Dendritic cell treated with granulocyte-macrophage colony-stimulating factor and Interleukin-4, amounts not matched to agents 40 ng/mL and 50 ng/mL, for 4 days (primary cell): ENCODE measurements around the gene AMELX.

Source experiments
- H3K27ac Mint-ChIP-seq: one replicate; pipeline ENCODE4 v1.8.0; 2022; ENCODE audit warnings: mild to moderate bottlenecking, mixed read lengths
- H3K27me3 Mint-ChIP-seq: one replicate; pipeline ENCODE4 v1.8.0; 2022; ENCODE audit warnings: mild to moderate bottlenecking, mixed read lengths
- H3K36me3 Mint-ChIP-seq: one replicate; pipeline ENCODE4 v1.8.0; 2022; ENCODE audit warnings: low read depth, mixed read lengths
- H3K4me1 Mint-ChIP-seq: one replicate; pipeline ENCODE4 v1.8.0; 2022; ENCODE audit warnings: low read depth, mixed read lengths
- H3K4me3 Mint-ChIP-seq: one replicate; pipeline ENCODE4 v1.8.0; 2022; ENCODE audit warnings: mild to moderate bottlenecking, moderate library complexity, mixed read lengths
- H3K9me3 Mint-ChIP-seq: one replicate; pipeline ENCODE4 v1.8.0; 2022; ENCODE audit warnings: mixed read lengths
- intact Hi-C: fragments of 100-400 bp; cut with micrococcal nuclease; formaldehyde crosslinking; loops from one replicate; pipeline ENCODE4 v1.15.0; 2022

Gene AMELX

GRCh38 chrX:11293113-11293512, at the start of gene AMELX:
AMELX (plus strand) TSS chrX:11293413; CDS start chrX:11294789, 1,376 bp downstream.
- H3K4me3 Mint-ChIP-seq = no peak within 1 kb of the TSS
- H3K27me3 Mint-ChIP-seq = peaks cover 5% of the 10 kb centered on the region
- peaks cover 8% of the 10 kb centered on the region for H3K4me1 Mint-ChIP-seq
- no peak within 1 kb of the TSS for H3K27ac Mint-ChIP-seq
- H3K36me3 Mint-ChIP-seq = no peaks in the 10 kb centered on the region
- intact Hi-C loops = no loop called here
- H3K9me3 Mint-ChIP-seq = no peaks in the 10 kb centered on the region

DNA sequence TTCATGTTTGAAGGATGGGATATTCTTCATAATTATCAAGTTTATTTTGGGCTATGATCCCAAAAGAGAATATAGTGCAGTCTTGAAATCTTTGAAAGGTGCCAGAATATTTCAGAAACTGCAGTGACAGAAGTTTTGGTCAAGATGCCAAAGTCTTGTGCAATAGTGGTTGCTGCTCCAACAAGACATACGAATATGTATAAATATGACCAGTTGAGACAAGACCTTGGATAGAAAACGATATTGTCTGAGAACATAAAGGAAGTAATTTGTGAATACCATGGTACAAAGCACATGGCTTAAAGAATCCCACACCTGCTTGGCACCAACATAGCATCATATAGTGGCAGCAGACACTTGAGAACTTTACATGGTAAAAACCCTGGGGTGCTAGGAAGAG, 48.6 kb upstream of the AMELX start:
- H3K27me3 Mint-ChIP-seq = no peaks in the 10 kb centered on the region
- no peaks in the 10 kb centered on the region for H3K36me3 Mint-ChIP-seq
- no peaks in the 10 kb centered on the region for H3K9me3 Mint-ChIP-seq
- intact Hi-C loops = no loop called here
- H3K4me1 Mint-ChIP-seq = no peaks in the 10 kb centered on the region
- H3K27ac Mint-ChIP-seq = no peak overlapping the region
- H3K4me3 Mint-ChIP-seq = no peak overlapping the region

DNA sequence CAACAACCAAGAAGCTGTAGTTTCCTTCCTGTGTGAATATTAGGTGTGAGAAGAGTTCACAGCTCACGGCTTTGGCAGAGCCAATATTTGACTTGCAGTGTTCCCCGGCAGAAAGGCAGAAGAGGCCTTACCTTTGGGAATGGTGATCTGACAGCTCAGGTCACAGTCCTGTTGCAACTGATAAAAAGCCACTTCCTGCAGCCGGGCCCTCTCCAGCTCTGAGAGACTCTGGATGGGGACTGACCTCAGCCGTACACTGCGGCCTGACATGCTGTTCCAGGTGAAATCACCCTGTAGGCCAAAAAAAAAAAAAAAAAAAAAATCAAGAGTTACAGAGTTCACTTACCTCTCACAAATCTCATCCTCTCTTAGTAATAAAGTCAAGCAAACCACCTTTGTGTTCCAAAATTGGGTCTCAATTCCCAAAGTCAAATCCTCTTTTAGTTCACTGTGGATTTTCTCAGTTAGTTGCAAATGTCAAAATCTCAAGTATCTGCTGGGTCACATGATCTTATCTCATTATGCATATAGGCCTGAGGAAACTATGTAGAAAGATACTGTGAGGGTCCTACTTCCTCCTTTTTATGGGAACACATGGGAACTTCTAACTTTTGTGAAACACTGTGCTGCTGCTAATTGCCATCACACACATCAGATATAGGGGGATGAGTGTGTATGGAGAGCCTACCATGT, 38.6 kb upstream of the AMELX start:
- Mint-ChIP-seq H3K27me3 (peaks cover 2% of the 10 kb centered on the region), H3K4me1 (peaks cover 5% of the 10 kb centered on the region), H3K9me3 (no peaks in the 10 kb centered on the region), H3K4me3 (no peak overlapping the region), H3K27ac (no peak overlapping the region), H3K36me3 (no peaks in the 10 kb centered on the region)
- intact Hi-C loops = no loop called here

DNA sequence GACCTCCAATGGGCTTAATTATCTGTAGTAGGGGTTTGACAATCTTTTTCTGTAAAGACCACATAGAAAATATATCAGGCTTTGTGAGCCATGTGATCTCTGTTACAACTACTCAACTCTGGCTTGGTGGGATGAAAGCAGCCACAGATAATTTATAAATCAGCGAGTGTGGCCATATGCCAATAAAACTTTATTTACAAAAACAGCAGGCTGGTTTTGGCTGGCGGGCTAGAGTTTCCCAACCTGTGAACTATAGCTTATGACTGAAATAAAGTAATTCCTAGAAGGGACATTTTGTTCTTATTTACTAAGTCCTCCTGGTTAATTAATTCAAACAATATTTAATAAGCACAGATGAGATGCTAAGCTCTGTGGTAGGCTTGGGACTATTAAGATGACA, 35.9 kb upstream of the AMELX start:
- Mint-ChIP-seq H3K27me3 (peaks cover 2% of the 10 kb centered on the region), H3K27ac (no peak overlapping the region), H3K9me3 (no peaks in the 10 kb centered on the region), H3K36me3 (no peaks in the 10 kb centered on the region), H3K4me1 (peaks cover 5% of the 10 kb centered on the region), H3K4me3 (no peak overlapping the region)
- intact Hi-C loops = no loop called here

GRCh38 chrX:11257711-11258110, 35.5 kb upstream of the AMELX start:
- H3K4me3 Mint-ChIP-seq = no peak overlapping the region
- H3K27me3 Mint-ChIP-seq = peaks cover 2% of the 10 kb centered on the region
- intact Hi-C loops = no loop called here
- no peaks in the 10 kb centered on the region for H3K9me3 Mint-ChIP-seq
- H3K36me3 Mint-ChIP-seq = no peaks in the 10 kb centered on the region
- H3K27ac Mint-ChIP-seq = no peak overlapping the region
- peaks cover 5% of the 10 kb centered on the region for H3K4me1 Mint-ChIP-seq

DNA sequence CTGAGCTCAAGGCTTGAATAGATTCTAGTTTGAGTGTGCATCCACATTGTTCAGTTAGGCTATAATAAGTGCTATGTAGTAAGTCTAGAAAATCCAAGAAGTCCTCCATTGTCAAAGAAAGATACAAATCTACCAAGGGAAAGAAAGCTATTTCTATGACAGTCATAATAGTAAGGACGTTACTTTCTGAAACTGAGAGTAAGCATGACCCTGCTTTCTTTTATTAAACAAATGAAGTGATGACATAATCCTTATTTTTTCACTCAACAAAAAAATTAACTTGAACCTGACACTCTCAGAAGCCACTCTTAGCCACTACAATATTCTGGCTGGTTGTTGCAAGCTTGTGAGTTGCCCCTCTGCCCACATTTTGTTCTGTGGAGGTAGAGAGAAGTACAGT, 33.8 kb upstream of the AMELX start:
- Mint-ChIP-seq H3K9me3 (no peaks in the 10 kb centered on the region), H3K27ac (no peak overlapping the region), H3K27me3 (peaks cover 2% of the 10 kb centered on the region), H3K4me1 (peaks cover 5% of the 10 kb centered on the region), H3K4me3 (no peak overlapping the region), H3K36me3 (no peaks in the 10 kb centered on the region)
- intact Hi-C loops = no loop called here

- no peak overlapping the region for H3K27ac Mint-ChIP-seq
- peaks cover 2% of the 10 kb centered on the region for H3K27me3 Mint-ChIP-seq
- intact Hi-C loops = no loop called here
- H3K9me3 Mint-ChIP-seq = no peaks in the 10 kb centered on the region
- H3K36me3 Mint-ChIP-seq = no peaks in the 10 kb centered on the region
- H3K4me3 Mint-ChIP-seq = no peak overlapping the region
- no peaks in the 10 kb centered on the region for H3K4me1 Mint-ChIP-seq
Measured at GRCh38 chrX:11261260-11261659, 32.0 kb upstream of the AMELX start.

GRCh38 chrX:11264925-11265324, 28.3 kb upstream of the AMELX start:
- intact Hi-C loops = no loop called here
- Mint-ChIP-seq H3K4me3 (no peak overlapping the region), H3K9me3 (no peaks in the 10 kb centered on the region), H3K4me1 (no peaks in the 10 kb centered on the region), H3K36me3 (no peaks in the 10 kb centered on the region), H3K27ac (no peak overlapping the region), H3K27me3 (no peaks in the 10 kb centered on the region)

DNA sequence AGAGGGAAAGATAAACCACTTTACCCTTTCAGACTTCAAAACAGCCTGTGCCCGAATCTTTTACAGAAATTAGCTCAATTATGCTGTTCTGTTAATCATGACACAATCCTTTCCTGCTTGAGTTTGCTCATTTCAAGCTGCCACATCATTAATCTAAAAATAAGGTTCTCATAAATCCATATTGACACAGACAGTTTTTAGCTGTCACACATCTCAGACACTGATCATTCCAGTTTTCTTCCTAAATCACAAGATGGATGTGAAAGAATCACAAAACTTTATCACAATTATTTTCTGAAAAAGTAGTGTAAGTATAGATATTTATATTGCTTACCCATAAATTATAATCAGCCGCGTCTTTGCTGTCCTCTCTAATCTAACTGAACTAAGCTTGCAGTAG, 27.9 kb upstream of the AMELX start:
- intact Hi-C loops = no loop called here

GRCh38 chrX:11266573-11267003, 26.6 kb upstream of the AMELX start:
- intact Hi-C loops = no loop called here
- H3K36me3 Mint-ChIP-seq = no peaks in the 10 kb centered on the region
- H3K9me3 Mint-ChIP-seq = no peaks in the 10 kb centered on the region
- H3K27me3 Mint-ChIP-seq = peaks cover 2% of the 10 kb centered on the region
- no peaks in the 10 kb centered on the region for H3K4me1 Mint-ChIP-seq
- no peak overlapping the region for H3K27ac Mint-ChIP-seq
- no peak overlapping the region for H3K4me3 Mint-ChIP-seq

More for the DNA sequence above, 27.9 kb upstream of the AMELX start:
- Mint-ChIP-seq H3K27ac (no peak overlapping the region), H3K9me3 (no peaks in the 10 kb centered on the region), H3K4me3 (no peak overlapping the region), H3K4me1 (no peaks in the 10 kb centered on the region), H3K27me3 (peaks cover under 1% of the 10 kb centered on the region), H3K36me3 (no peaks in the 10 kb centered on the region)

DNA sequence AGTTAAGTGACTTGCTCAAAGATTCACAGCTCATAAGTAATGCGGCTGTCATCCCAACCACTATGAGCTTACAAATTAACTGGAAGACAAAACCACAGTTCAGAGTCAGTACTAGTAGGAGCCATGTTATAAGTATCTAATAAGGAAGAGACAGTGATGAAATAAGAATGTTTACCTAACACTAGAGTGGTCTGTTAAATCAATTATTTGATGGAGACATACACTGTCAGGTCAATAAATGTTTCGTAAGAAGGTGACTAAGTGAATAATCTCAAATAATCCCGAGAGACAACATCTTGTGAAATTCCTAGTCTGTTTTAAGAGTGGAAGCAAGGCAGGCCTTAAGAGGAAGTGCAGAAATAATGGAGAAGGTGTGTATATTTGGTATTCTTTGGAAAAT, 25.8 kb upstream of the AMELX start:
- H3K36me3 Mint-ChIP-seq = no peaks in the 10 kb centered on the region
- intact Hi-C loops = no loop called here
- H3K27ac Mint-ChIP-seq = no peak overlapping the region
- H3K27me3 Mint-ChIP-seq = peaks cover 2% of the 10 kb centered on the region
- no peaks in the 10 kb centered on the region for H3K9me3 Mint-ChIP-seq
- no peaks in the 10 kb centered on the region for H3K4me1 Mint-ChIP-seq
- H3K4me3 Mint-ChIP-seq = no peak overlapping the region

- Mint-ChIP-seq H3K36me3 (no peaks in the 10 kb centered on the region), H3K9me3 (no peaks in the 10 kb centered on the region), H3K4me3 (no peak overlapping the region), H3K27me3 (peaks cover 2% of the 10 kb centered on the region), H3K27ac (no peak overlapping the region), H3K4me1 (no peaks in the 10 kb centered on the region)
- intact Hi-C loops = no loop called here
Measured at GRCh38 chrX:11269006-11269405, 24.2 kb upstream of the AMELX start.

DNA sequence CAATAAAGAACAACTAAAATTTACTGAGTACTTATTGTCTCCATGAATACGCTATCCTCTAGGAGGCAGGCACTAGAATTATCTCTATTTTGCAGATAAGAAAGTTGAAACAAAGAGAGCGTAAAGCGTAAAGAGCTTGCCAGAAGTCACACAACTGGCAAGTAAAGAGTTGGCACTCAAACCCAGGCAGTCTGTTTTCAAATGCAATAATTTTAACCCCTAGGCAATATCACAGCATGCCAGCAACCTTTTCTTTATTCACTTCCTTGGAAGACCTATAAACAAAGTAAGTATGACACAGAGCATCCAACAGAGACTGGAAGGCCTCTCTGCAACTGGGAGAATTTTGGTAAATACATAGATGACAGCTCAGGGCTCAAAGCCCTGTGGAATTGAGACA, 23.2 kb upstream of the AMELX start:
- no peak overlapping the region for H3K4me3 Mint-ChIP-seq
- no peak overlapping the region for H3K27ac Mint-ChIP-seq
- H3K27me3 Mint-ChIP-seq = peaks cover 2% of the 10 kb centered on the region
- no peaks in the 10 kb centered on the region for H3K36me3 Mint-ChIP-seq
- intact Hi-C loops = no loop called here
- no peaks in the 10 kb centered on the region for H3K9me3 Mint-ChIP-seq
- H3K4me1 Mint-ChIP-seq = no peaks in the 10 kb centered on the region

- intact Hi-C loops = no loop called here
- no peak overlapping the region for H3K4me3 Mint-ChIP-seq
- H3K9me3 Mint-ChIP-seq = no peaks in the 10 kb centered on the region
- H3K36me3 Mint-ChIP-seq = no peaks in the 10 kb centered on the region
- peaks cover 2% of the 10 kb centered on the region for H3K27me3 Mint-ChIP-seq
- no peak overlapping the region for H3K27ac Mint-ChIP-seq
- H3K4me1 Mint-ChIP-seq = no peaks in the 10 kb centered on the region
Measured at GRCh38 chrX:11272290-11272689, 20.9 kb upstream of the AMELX start.

- H3K9me3 Mint-ChIP-seq = no peaks in the 10 kb centered on the region
- no peak overlapping the region for H3K27ac Mint-ChIP-seq
- H3K36me3 Mint-ChIP-seq = no peaks in the 10 kb centered on the region
- H3K27me3 Mint-ChIP-seq = peaks cover 2% of the 10 kb centered on the region
- no peaks in the 10 kb centered on the region for H3K4me1 Mint-ChIP-seq
- no peak overlapping the region for H3K4me3 Mint-ChIP-seq
- intact Hi-C loops = no loop called here
Measured at GRCh38 chrX:11272863-11273262, 20.4 kb upstream of the AMELX start.
